ENCODE measurements around the gene HDAC4.

DNA sequence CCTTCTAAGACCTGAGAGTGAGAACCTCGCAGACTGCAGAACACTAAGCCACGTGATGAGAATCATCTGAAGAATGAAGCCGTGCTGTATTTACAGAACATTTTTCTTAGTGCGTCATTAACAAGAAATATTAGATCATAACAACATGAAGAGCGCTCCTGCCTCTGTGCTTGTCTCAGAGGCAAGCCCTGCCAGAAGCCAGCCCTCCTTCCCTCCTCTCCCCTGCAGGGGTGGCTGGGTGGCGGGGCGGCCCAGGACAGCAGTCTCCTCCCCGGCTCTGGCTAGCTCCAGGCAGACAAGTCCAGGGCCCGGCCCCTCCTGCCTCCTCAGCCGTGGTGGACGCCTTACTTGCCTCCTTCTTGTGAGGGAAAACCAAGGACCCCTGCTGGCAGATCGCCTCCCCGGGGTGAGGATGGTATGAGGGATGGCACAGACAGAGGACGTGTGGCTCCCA lies 290.2 kb downstream of the HDAC4 start:
- TF ChIP-seq, protein P1, sequence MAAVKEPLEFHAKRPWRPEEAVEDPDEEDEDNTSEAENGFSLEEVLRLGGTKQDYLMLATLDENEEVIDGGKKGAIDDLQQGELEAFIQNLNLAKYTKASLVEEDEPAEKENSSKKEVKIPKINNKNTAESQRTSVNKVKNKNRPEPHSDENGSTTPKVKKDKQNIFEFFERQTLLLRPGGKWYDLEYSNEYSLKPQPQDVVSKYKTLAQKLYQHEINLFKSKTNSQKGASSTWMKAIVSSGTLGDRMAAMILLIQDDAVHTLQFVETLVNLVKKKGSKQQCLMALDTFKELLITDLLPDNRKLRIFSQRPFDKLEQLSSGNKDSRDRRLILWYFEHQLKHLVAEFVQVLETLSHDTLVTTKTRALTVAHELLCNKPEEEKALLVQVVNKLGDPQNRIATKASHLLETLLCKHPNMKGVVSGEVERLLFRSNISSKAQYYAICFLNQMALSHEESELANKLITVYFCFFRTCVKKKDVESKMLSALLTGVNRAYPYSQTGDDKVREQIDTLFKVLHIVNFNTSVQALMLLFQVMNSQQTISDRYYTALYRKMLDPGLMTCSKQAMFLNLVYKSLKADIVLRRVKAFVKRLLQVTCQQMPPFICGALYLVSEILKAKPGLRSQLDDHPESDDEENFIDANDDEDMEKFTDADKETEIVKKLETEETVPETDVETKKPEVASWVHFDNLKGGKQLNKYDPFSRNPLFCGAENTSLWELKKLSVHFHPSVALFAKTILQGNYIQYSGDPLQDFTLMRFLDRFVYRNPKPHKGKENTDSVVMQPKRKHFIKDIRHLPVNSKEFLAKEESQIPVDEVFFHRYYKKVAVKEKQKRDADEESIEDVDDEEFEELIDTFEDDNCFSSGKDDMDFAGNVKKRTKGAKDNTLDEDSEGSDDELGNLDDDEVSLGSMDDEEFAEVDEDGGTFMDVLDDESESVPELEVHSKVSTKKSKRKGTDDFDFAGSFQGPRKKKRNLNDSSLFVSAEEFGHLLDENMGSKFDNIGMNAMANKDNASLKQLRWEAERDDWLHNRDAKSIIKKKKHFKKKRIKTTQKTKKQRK (IDR thresholded peaks at IDR 0.05; ENCODE audit: low read depth, low read length), result no peak
- TF ChIP-seq SREBF2 (IDR thresholded peaks at IDR 0.05; ENCODE audit: low read length) (no peak), NR2C1 (IDR thresholded peaks at IDR 0.05) (no peak), SP1 (IDR thresholded peaks at IDR 0.05; ENCODE audit: low read depth, low read length) (no peak), JUND (IDR thresholded peaks at IDR 0.05; ENCODE audit: low read depth, low read length) (no peak), TAF1 (IDR thresholded peaks at IDR 0.05; ENCODE audit: borderline replicate concordance, low read depth, low read length) (no peak), EP300 (IDR thresholded peaks at IDR 0.05; ENCODE audit: borderline replicate concordance in 1 of 2, control insufficient read depth in 1 of 2, low read depth in 2 of 2, low read length in 2 of 2) (no peak)
- TF ChIP-seq, protein P2, sequence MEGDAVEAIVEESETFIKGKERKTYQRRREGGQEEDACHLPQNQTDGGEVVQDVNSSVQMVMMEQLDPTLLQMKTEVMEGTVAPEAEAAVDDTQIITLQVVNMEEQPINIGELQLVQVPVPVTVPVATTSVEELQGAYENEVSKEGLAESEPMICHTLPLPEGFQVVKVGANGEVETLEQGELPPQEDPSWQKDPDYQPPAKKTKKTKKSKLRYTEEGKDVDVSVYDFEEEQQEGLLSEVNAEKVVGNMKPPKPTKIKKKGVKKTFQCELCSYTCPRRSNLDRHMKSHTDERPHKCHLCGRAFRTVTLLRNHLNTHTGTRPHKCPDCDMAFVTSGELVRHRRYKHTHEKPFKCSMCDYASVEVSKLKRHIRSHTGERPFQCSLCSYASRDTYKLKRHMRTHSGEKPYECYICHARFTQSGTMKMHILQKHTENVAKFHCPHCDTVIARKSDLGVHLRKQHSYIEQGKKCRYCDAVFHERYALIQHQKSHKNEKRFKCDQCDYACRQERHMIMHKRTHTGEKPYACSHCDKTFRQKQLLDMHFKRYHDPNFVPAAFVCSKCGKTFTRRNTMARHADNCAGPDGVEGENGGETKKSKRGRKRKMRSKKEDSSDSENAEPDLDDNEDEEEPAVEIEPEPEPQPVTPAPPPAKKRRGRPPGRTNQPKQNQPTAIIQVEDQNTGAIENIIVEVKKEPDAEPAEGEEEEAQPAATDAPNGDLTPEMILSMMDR (IDR thresholded peaks at IDR 0.05 in 2 of 3, conservative IDR thresholded peaks at IDR 0.05 in 1 of 3; ENCODE audit: control insufficient read depth in 2 of 3, extremely low read depth in 1 of 3, insufficient read depth in 1 of 3, low read depth in 3 of 3, low read length in 3 of 3), result no peak
- TF ChIP-seq, protein P3, sequence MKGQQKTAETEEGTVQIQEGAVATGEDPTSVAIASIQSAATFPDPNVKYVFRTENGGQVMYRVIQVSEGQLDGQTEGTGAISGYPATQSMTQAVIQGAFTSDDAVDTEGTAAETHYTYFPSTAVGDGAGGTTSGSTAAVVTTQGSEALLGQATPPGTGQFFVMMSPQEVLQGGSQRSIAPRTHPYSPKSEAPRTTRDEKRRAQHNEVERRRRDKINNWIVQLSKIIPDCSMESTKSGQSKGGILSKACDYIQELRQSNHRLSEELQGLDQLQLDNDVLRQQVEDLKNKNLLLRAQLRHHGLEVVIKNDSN (IDR thresholded peaks at IDR 0.05; ENCODE audit: borderline replicate concordance, extremely low read length, insufficient read depth, low read depth, low read length), result no peak

Measured in GM12878 (cell line).